Stomach (tissue), 9 donors: ENCODE results near the gene SRCIN1. TPM values are rescaled to one million over a fixed set of nuclear protein-coding genes. Genes with fewer than 3 reads are reported as not detected.

Source experiments
- DNase-seq, 2 donors: peaks; one replicate each; pipeline versions ENCODE4 v3.0.0 to v3.0.0-alpha.2; 2013 to 2019
- H3K27ac ChIP-seq, 5 donors: fragments of 200-600 bp in 4 of 5; sonication (generic) in 4 of 5; one replicate each; pipeline ENCODE4 v1.5.1; 2013 to 2019; ENCODE audit warnings: mild to moderate bottlenecking in 1 of 5, moderate library complexity in 1 of 5
- H3K27me3 ChIP-seq, 3 donors: fragments of 200-600 bp; sonication (generic); one replicate each; pipeline ENCODE4 v1.5.1; 2017 to 2019; ENCODE audit warnings: mixed run types in 1 of 3
- H3K36me3 ChIP-seq, 4 donors: fragments of 200-600 bp; sonication (generic); 1 replicate in 3 of 4; 2 replicates in 1 of 4; pipeline ENCODE4 v1.5.1; 2016 to 2019
- H3K4me1 ChIP-seq, 4 donors: fragments of 200-600 bp; sonication (generic); one replicate each; pipeline ENCODE4 v1.5.1; 2016 to 2019
- H3K4me3 ChIP-seq, 4 donors: fragments of 200-600 bp; sonication (generic) in 3 of 4; one replicate each; pipeline ENCODE4 v1.5.1; 2016 to 2019; ENCODE audit warnings: mild to moderate bottlenecking in 1 of 4
- H3K9me3 ChIP-seq, 4 donors: fragments of 200-600 bp; sonication (generic); one replicate each; pipeline ENCODE4 v1.5.1; 2016 to 2019
- CTCF ChIP-seq, 7 experiments: fragments of 450-650 bp in 4 of 7; fragments of 200-600 bp in 3 of 7; sonication (generic) in 3 of 7; IDR thresholded peaks; one replicate each; pipeline ENCODE4 v1.5.1; 2016 to 2019; ENCODE audit warnings: antibody characterized with exemption in 7 of 7, control low read depth in 2 of 7, mild to moderate bottlenecking in 1 of 7
- EP300 ChIP-seq: sonication (generic); formaldehyde crosslinking; IDR thresholded peaks from one replicate; pipeline ENCODE4 v1.6.1; 2017; ENCODE audit warnings: antibody characterized with exemption
- POLR2A ChIP-seq, 4 donors: fragments of 450-650 bp; IDR thresholded peaks; one replicate each; pipeline ENCODE4 v1.6.1; 2016; ENCODE audit warnings: antibody characterized with exemption in 4 of 4, control low read depth in 2 of 4, mild to moderate bottlenecking in 1 of 4, moderate library complexity in 1 of 4
- POLR2AphosphoS5 ChIP-seq, 3 donors: sonication (generic); formaldehyde crosslinking; IDR thresholded peaks; one replicate each; pipeline ENCODE4 v1.6.1; 2016; ENCODE audit warnings: antibody characterized with exemption in 3 of 3
- WGBS, 5 donors: extraction: QIAGEN DNeasy Blood & Tissue Kit in 3 of 5; methylation state at CpG; one replicate each; pipeline versions ENCODE4 v1.1.5 to v1.1.7; 2013 to 2018; 5-methylcytosine and 5-hydroxymethylcytosine counted together
- intact Hi-C: fragments of 100-400 bp; cut with DNase I; formaldehyde crosslinking; loops from one replicate; pipeline ENCODE4 v1.15.1; 2023; ENCODE audit warnings: low total_unique reads
- polyA plus RNA-seq, 3 donors: library from polyadenylated mRNA; stranded (reverse); fragments of 200-250 nt; gene quantifications; one replicate each; pipeline ENCODE4 v1.2.3, GENCODE V29; 2013
- total RNA-seq, 5 donors: library from RNA; depleted of rRNA; stranded (reverse); fragments of >200 nt; gene quantifications; one replicate each; pipeline versions ENCODE4 v1.1.0 to v1.2.3, GENCODE V29; 2014 to 2016
- donor health status: healthy with polysubstance abuse.
- donor health status: Bipolar disorder and iron deficiency.
- donor health status: healthy.

SRCIN1 gene
- total and polyA plus RNA-seq, 8 donors, result 0.29 to 21.9 (median 1.9) TPM

GRCh38 chr17:38559880-38560230, 45.9 kb downstream of the SRCIN1 start:
- 14 to 16% (median 15%) methylated on average over 6 of the region's 6 CpGs for WGBS, 5 donors
- H3K27me3 ChIP-seq, result peaks cover 20 to 80% (median 53%) of the 10 kb centered on the region in 3 donors
- intact Hi-C loops, result loop anchor here (10.0 kb wide), 1 partner anchor 105 kb away; no protein-coding TSS in a partner anchor
- no peaks in the 10 kb centered on the region for H3K9me3 ChIP-seq
- peak overlapping the region; percentile 32 to 58 (median 47) for H3K4me3 ChIP-seq
- H3K27ac ChIP-seq, result no peak overlapping the region
- no peak for DNase-seq
- H3K4me1 ChIP-seq, result peaks cover 29 to 61% (median 35%) of the 10 kb centered on the region in 4 donors
- TF ChIP-seq POLR2AphosphoS5 (IDR thresholded peaks at IDR 0.05), result no peak
- TF ChIP-seq POLR2A (IDR thresholded peaks at IDR 0.05), result no peak
- TF ChIP-seq EP300, result no peak
- TF ChIP-seq CTCF (IDR thresholded peaks at IDR 0.05), result no peak
- H3K36me3 ChIP-seq, result no peaks in the 10 kb centered on the region

DNA sequence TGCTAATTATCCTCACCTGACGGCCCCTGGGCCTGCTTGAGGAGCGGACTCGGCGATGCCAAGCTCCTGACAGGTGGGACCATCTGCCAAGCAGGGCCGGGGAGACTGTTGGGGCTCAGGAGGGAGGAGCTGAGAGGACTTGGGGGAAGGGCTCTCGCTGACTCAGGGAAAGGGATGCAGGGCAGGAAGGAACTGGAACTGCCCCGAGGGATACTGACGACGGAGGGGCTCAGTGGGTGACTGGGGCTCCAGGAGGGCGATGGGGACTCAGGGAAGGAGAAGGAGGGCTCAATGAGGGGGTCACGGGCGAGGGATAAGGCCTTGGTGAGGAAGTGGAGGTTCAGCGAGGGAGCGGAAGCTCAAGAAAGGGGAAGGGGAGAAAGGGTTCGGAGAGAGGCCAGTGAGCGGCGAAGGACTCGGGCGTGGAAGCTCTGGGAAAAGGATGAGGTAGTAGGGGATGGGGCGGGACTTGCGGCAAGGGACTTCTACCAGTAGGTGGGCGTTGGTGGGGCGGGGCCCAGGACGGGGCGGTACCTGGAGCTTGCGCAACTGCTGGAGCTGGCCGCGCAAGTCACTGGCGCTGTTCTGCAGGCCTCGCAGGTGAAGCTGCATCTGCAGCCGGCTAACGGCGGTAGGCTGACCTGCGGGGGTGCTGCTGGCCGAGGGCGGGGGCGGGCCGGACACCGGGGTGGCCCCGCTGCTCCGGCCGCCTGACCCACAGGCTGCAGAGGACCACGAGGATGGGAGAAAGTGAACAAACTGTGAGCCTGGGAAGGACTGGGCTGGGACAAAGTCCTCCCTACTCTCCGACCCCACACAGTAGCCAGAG, 46.5 kb downstream of the SRCIN1 start:
- peak; percentile 94 to 96 for DNase-seq
- intact Hi-C loops, result no loop called here
- peak in 3 of 7 experiments; percentile 25 to 38 (median 31) for TF ChIP-seq CTCF (IDR thresholded peaks at IDR 0.05)
- TF ChIP-seq POLR2AphosphoS5 (IDR thresholded peaks at IDR 0.05), result peak in 2 of 3 donors; percentile 37 to 56
- TF ChIP-seq POLR2A (IDR thresholded peaks at IDR 0.05), result no peak
- Histone ChIP-seq H3K36me3 (no peaks in the 10 kb centered on the region), H3K27ac (peak overlapping the region; percentile 17 to 68 (median 30)), H3K4me1 (peaks cover 29 to 60% (median 35%) of the 10 kb centered on the region in 4 donors), H3K27me3 (peaks cover 20 to 74% (median 47%) of the 10 kb centered on the region in 3 donors), H3K9me3 (no peaks in the 10 kb centered on the region), H3K4me3 (peak overlapping the region; percentile 32 to 58 (median 47))
- WGBS, 5 donors, result 1 to 4% (median 3%) methylated on average over 39 to 44 of the region's 44 CpGs

- H3K4me3 ChIP-seq, result peak overlapping the region; percentile 32 to 58 (median 47)
- intact Hi-C loops, result no loop called here
- peak overlapping the region; percentile 17 to 68 (median 49) for H3K27ac ChIP-seq
Observed at GRCh38 chr17:38558728-38559050, 47.1 kb downstream of the SRCIN1 start.

More at GRCh38 chr17:38558728-38559050, 47.1 kb downstream of the SRCIN1 start:
- TF ChIP-seq CTCF (IDR thresholded peaks at IDR 0.05) (no peak), POLR2A (IDR thresholded peaks at IDR 0.05) (no peak)
- Histone ChIP-seq H3K27me3 (peaks cover 20 to 72% (median 41%) of the 10 kb centered on the region in 3 donors), H3K36me3 (no peaks in the 10 kb centered on the region), H3K4me1 (peaks cover 29 to 54% (median 35%) of the 10 kb centered on the region in 4 donors), H3K9me3 (no peaks in the 10 kb centered on the region)
- 0 to 7% (median 4%) methylated on average over 9 to 10 of the region's 10 CpGs for WGBS, 5 donors
- DNase-seq, result no peak
